ENCODE data around the gene TRAM2.

Gene TRAM2

DNA sequence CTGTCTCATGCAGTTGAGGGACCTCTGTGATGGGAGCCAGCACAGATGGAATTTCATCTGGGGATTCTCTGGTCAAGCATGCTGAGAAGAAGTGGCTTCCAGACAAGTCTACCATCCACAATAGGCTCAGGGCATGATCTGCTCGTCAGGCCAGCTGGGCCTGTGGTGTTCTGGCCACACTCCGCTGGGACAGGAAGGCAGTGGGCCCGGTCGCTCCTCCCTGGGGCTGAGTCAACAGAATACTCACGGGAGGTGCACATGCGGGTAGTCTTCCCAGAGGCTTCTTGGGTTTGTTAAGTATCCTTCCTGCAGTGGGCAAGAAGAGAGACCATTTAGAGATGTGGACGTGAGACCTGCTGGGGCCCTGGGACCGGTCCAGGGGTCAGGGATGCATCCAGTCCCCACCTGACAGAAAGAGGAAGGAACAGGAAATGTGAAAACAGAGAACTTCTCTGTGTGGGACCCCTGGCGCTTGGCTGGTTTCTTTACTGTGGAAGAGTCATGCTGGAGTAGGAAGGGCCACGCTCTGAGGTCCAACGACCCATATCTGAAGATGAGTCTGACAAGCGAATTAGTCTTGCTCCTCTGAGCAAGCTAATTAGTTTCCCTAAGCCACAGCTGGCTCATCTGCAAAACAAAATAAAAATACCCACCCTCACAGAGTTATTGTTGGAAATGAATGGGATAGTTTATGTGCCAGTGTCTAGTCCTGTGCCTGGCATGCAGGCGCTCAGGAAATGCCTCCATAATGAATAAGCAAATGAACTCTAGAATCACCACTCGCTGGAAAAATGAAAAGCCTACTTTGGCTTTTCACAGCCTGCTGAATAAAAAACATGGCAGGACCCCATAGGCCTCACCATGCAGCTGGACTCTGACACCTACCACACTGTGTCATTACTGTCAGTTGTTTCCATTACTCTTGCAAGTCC lies 67.3 kb downstream of the TRAM2 start:
- DNase-seq (ENCODE audit: low read depth in 2 of 2), result no peak

GRCh38 chr6:52508261-52508739 lies 68.6 kb downstream of the TRAM2 start:
- DNase-seq (ENCODE audit: low read depth in 2 of 2), result no peak

- DNase-seq (ENCODE audit: low read depth in 2 of 2), result no peak
These were observed 69.2 kb downstream of the TRAM2 start for GRCh38 chr6:52507557-52508260.

DNA sequence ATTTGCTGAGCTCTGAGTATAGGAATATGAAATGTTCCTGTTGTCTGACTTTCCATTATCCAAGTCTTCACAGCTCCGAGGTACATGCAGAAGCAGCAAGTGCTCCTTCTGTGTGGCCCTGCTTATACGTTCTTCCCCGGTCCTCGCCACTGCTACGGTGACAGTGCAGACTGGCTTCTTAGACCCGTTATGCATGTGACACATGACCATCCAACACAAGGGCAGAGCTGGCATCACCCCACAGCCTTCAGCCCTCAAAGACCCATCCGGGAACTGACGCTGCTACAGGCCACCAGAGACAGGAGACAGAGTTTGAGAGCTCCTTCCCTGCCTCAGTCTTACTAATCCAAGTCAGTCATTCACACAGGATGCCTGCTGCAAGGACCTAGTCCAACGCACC lies 70.4 kb downstream of the TRAM2 start:
- DNase-seq (ENCODE audit: low read depth in 2 of 2), result no peak

DNA sequence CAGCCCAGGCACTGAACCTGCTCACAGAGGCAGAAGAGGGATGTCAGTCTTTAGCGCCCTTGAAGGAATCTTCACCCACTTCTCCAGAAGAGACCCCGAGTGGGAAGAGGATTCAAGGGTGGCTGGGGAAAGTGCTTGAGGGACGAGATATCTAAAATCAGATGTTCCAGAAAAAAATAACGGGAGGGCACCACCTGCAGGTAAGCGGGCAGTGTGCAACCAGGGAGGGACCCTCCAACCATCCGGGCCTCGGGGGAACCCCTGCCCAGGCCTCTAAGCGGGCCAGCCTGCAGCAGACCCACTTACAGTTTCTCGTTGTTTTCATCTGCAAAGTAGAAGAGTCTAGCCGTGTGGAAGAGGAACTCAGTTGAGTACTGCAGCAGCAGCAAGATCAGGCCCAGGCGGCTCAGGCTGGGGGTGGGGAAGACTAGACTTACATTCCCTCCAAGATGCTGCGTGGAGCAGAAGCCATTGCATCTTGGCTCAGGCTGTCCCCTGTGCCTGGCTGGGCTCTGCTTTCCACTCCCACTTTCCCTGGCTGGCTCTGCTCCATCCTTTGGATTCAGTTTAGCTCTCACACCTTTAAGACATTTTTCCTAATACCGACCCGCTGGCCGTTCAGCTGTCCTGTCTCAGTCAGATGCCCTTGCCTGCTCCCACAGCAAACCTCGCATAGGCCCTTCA lies 71.0 kb downstream of the TRAM2 start:
- no peak for DNase-seq (ENCODE audit: low read depth in 2 of 2)

- DNase-seq (ENCODE audit: low read depth in 2 of 2), result no peak
These were observed 72.1 kb downstream of the TRAM2 start for GRCh38 chr6:52504782-52505136.

GRCh38 chr6:52503851-52504781 lies 72.7 kb downstream of the TRAM2 start:
- no peak for DNase-seq (ENCODE audit: low read depth in 2 of 2)

DNA sequence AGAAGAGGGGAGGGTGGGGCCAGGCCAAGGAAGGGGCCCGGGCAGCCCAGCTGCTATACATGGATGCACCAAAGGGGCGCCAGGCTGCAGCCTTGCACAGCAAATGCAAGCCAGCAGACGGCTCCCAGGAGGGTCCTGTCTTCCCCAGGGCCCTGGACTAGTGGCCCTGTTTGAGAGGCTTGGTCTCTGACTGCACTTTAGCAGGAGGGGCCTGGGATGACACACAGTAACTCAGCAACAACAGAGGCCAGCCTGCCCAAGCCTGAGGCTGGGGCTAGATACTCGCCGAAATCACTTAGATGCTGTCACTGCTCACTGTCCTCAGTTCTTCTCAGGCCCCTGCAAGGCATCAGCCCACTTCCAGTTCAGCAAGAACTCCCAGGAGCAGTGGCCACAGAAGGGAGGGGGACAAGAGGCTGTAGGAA lies 73.5 kb downstream of the TRAM2 start:
- no peak for DNase-seq (ENCODE audit: low read depth in 2 of 2)

DNA sequence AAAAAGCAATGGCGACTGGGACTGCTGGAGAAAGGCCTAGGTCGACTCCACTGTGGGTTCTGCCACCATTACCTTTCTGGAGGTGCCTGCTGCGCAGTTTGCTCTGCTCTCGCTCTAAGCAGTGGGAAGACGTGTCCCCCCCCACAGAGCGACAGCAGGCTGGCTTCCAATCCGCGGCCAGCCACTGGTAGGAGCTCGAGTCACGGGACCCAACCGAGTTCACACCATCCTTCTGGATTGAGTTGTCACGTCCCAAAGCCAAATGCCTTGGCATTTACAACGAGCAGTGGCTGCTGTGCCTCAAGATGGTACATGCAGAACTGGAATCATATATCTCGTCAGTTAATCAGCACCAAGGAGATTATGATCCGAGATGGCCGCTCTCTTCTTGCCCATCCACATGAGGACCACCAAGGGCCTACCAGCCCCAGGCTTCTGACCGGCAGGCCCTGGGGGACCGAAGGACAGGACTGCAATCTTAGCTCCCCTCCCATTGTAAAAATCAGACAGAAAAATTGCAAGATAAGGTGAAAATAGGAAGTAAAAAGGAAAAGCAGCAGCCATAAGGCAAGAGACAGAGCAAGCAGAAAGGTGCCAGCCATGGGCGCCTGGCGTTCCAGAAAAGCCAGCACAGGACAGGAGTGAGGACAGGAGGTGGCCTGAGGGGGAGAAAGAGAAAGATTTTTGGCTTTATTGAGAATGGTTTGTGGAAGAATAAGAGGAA lies 74.4 kb downstream of the TRAM2 start:
- no peak for DNase-seq (ENCODE audit: low read depth in 2 of 2)

- no peak for DNase-seq (ENCODE audit: low read depth in 2 of 2)
These were observed 76.4 kb downstream of the TRAM2 start for GRCh38 chr6:52500238-52501129.

DNA sequence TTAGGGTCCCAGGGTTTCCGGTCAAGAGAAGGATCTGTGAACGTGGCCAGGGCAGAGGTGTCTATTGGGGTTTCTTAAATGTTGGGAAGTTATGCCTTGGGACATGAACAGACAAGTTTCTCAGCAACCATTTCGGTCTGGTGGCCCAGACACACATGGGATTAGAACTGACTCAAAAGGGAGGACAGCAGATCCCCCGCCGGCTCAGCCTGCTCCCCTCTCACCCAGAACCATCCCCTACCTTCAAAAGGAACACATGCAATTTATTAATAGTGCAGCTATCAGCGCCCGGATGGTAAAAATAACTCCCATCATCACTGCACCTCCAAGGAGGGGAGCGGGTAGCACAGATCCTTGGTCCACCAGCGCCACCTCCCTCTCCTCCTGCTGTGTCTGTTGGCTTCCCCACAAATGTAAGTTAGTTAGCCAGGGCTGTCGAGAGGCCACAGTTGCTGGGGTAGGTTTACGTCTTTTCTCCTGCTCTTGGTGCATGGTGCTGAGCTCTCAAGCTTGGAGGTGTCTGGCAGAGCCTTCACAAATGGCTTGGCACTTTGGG lies 77.1 kb downstream of the TRAM2 start:
- DNase-seq (ENCODE audit: low read depth in 2 of 2), result no peak

DNA sequence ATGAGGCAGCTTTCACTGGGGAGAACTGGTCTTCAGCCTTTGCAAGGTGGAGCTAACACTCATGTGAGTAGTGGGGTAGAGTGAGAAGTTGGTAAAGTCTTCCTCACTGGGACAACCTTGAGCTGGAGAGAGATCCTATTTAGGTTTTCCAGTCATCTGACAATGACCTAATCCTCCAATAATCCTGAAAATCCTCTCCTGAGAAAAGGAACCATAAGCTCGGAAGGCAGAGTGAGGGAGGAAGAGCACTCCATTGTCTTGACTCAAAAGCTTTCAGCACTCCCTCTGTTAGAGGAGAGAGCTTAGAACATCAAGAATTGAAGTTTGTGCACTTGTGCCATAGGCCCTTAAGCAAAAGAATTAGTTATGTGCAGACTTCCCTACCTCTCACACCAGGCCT lies 77.8 kb downstream of the TRAM2 start:
- no peak for DNase-seq (ENCODE audit: low read depth in 2 of 2)

DNA sequence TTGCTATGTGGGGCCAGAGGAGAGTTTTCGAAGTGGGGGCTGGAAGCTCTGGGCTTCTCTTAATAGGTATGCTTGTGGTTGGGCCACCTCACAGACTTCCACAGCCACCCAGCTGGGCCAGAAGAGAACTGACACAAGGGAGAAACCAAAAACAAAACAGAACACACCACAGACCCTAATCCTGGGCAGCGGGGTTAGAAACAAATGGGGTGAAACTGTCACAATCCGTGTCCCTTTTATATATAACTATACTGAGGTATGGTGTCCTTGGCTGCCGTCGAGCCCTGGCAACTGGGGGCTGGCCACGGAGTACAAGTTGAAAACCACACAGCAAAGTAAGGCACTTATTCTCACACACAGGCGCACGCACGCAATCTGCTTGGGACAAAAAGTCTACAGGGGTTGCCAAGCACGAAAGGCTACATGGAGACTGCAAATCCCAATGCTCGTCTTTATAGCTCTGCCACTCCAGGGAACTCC lies 78.3 kb downstream of the TRAM2 start:
- DNase-seq (ENCODE audit: low read depth in 2 of 2), result no peak

DNA sequence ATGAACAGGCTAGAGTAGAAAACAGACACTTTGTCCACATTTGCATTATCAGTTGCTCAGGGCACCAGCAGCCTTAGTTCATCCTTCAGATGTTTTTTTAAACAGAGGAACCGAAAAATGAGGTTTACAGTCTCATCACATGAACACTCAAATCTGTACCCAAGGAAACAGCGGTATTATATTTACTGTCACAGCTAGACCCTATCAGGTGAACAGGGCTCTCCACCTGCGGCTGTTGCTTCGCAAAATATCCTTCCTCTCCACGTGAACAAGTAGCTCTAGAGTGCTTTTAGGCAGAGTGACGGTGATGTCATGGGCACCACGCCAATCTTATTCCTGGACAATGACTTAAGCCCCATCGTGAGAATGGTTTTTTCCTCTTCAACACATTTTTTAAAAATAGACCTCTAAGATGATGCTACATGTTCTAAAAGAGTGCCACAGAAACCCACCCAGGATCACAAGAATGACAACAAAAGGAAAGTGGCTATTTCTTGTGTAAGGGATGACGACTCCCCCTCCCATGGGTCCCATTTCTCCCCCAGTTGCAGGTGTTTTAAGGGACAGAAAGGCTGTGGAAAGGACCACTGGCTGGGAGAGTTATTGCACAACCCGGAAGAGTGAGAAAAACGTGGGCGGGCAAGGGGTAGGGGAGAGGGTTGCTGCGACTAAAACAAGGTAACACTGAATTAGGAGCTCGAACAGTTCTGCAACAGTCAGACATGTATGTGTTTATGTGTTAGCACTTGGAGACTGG lies 79.0 kb downstream of the TRAM2 start:
- DNase-seq (ENCODE audit: low read depth in 2 of 2), result no peak

GRCh38 chr6:52496631-52497030 lies 80.2 kb downstream of the TRAM2 start:
- DNase-seq (ENCODE audit: low read depth in 2 of 2), result no peak

DNA sequence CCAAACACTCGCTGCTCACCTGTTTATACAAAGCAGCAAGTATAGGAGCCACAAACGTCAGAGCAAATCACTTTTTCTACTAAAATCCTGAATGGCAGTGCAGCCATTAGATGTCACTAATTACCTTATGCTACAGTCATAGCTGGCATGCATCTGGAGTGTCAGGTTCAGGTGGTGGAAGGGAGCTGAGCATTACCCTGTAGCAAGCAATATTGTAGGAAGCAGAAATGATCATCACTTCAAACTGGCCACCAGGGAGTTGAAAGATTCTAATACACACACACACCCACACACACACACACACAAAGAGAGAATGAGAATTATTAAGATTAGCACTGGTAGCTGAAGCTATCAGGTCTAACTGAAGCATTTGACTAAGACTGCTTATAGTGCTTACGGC lies 80.9 kb downstream of the TRAM2 start:
- DNase-seq (ENCODE audit: low read depth in 2 of 2), result no peak

DNA sequence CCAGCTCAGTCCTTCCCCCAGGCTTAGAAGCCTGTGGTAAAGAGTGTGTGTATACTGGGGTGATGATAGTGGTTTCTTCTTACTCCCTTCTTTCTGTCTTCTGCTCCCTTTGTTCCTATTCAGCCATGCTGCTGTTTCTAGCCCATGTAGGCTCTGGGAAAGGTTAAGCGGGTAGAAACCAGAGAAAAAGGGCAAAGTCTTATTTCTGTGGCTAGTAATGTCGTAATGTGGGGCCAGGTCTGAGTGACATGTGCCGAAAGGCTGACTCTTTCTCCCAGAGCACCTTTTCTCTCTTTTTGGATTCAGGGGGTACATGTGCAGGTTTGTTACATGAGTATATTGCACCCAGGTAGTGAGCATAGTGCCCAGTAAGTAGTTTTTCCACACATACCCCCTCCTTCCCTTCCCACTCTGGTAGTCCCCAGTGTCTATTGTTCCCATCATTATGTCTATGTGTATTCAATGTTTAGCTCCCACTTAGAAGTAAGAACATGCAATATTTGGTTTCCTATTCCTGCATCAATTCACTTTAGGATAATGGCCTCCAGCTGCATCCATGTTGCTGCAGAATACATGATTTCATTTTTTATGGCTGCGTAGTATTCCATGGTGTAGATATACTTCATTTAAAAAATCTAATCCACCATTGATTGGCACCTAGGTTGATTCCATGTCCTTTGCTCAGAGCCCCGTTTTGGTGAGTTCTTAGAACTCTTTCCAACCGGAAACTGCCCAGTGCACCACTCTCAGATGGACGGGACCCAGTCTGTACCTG lies 82.4 kb downstream of the TRAM2 start:
- DNase-seq (ENCODE audit: low read depth in 2 of 2), result no peak

- DNase-seq (ENCODE audit: low read depth in 2 of 2), result no peak
These were observed 83.2 kb downstream of the TRAM2 start for GRCh38 chr6:52493669-52494068.
